Transverse colon (tissue), 4 donors: ENCODE data around the gene GARS1. TPM values are rescaled to one million over a fixed set of nuclear protein-coding genes. Genes with fewer than 3 reads are reported as not detected.

Experiments
- DNase-seq: peaks from one replicate; pipeline ENCODE4 v3.0.0-alpha.2; 2019
- H3K27ac ChIP-seq, 4 donors: fragments of 200-600 bp; sonication (generic); 2 replicates each; pipeline ENCODE4 v1.5.1; 2016 to 2018; ENCODE audit warnings: inconsistent platforms in 4 of 4
- H3K27me3 ChIP-seq: fragments of 200-600 bp; sonication (generic); 2 replicates; pipeline ENCODE4 v1.5.1; 2017; ENCODE audit warnings: inconsistent platforms
- H3K36me3 ChIP-seq, 4 donors: fragments of 200-600 bp; sonication (generic); 2 replicates each; pipeline ENCODE4 v1.5.1; 2017 to 2019; ENCODE audit warnings: inconsistent platforms in 4 of 4
- H3K4me1 ChIP-seq, 4 donors: fragments of 200-600 bp; sonication (generic); 2 replicates each; pipeline ENCODE4 v1.5.1; 2017 to 2020; ENCODE audit warnings: inconsistent platforms in 4 of 4
- H3K4me3 ChIP-seq, 4 donors: fragments of 200-600 bp; sonication (generic); 1 replicate in 1 of 4; 2 replicates in 3 of 4; pipeline versions ENCODE4 v1.5.1 to v1.6.1; 2017 to 2019; ENCODE audit warnings: inconsistent platforms in 4 of 4
- H3K9me3 ChIP-seq, 2 donors: fragments of 200-600 bp; sonication (generic); 2 replicates each; pipeline ENCODE4 v1.5.1; 2017 to 2019; ENCODE audit warnings: inconsistent platforms in 2 of 2
- CTCF ChIP-seq, 5 experiments: fragments of 200-600 bp in 3 of 5; fragments of 450-650 bp in 2 of 5; sonication (generic) in 3 of 5; IDR thresholded peaks; 1 replicate in 2 of 5; 2 replicates in 3 of 5; pipeline ENCODE4 v1.5.1; 2016 to 2017; ENCODE audit warnings: antibody characterized with exemption in 5 of 5, inconsistent platforms in 3 of 5, mild to moderate bottlenecking in 2 of 5, moderate library complexity in 1 of 5
- EP300 ChIP-seq: sonication (generic); formaldehyde crosslinking; IDR thresholded peaks from one replicate; pipeline ENCODE4 v1.6.1; 2017; ENCODE audit warnings: antibody characterized with exemption, low read depth
- POLR2A ChIP-seq: fragments of 450-650 bp; IDR thresholded peaks from one replicate; pipeline ENCODE4 v1.6.1; 2016; ENCODE audit warnings: antibody characterized with exemption, mild to moderate bottlenecking, moderate library complexity
- POLR2AphosphoS5 ChIP-seq, 3 donors: sonication (generic); formaldehyde crosslinking; IDR thresholded peaks; one replicate each; pipeline ENCODE4 v1.6.1; 2016; ENCODE audit warnings: antibody characterized with exemption in 3 of 3
- WGBS, 2 donors: methylation state at CpG; one replicate each; pipeline ENCODE4 v1.1.5; 2018; ENCODE audit warnings: low coverage in 1 of 2; 5-methylcytosine and 5-hydroxymethylcytosine counted together
- in situ Hi-C, 4 donors: fragments of 200-750 bp; cut with MboI; loops; one replicate each; pipeline versions ENCODE4 v1.15.0 to v1.15.1; 2017; ENCODE audit warnings: low sequenced_read_pairs in 3 of 4, low pct_ligation_motif_present in 1 of 4, low pct_unique_long_range_greater_than_20kb in 1 of 4
- intact Hi-C: fragments of 100-400 bp; cut with DNase I; formaldehyde crosslinking; loops from one replicate; pipeline ENCODE4 v1.15.1; 2023; ENCODE audit warnings: low total_unique reads
- total RNA-seq, 4 donors: library from RNA; depleted of rRNA; stranded (reverse); fragments of >200 nt; gene quantifications; one replicate each; pipeline ENCODE4 v1.1.0, GENCODE V29; 2016

The GARS1 gene
- total RNA-seq, 4 donors from 2014 or later, result 20.6 to 69.4 (median 34.5) TPM

GRCh38 chr7:30648744-30649540 is 54.3 kb downstream of the GARS1 start:
- Histone ChIP-seq H3K9me3 (no peaks in the 10 kb centered on the region), H3K4me3 (no peak overlapping the region), H3K4me1 (no peaks in the 10 kb centered on the region), H3K27me3 (no peaks in the 10 kb centered on the region), H3K36me3 (no peaks in the 10 kb centered on the region), H3K27ac (no peak overlapping the region)
- intact Hi-C loops (no loop called here), in situ Hi-C loops (no loop called here)
- TF ChIP-seq EP300, result no peak
- TF ChIP-seq CTCF (IDR thresholded peaks at IDR 0.05), result no peak
- TF ChIP-seq POLR2AphosphoS5 (IDR thresholded peaks at IDR 0.05), result no peak
- no peak for TF ChIP-seq POLR2A
- DNase-seq, result no peak
- 89 to 100% methylated on average over 3 to 15 of the region's 15 CpGs for WGBS, 2 donors

DNA sequence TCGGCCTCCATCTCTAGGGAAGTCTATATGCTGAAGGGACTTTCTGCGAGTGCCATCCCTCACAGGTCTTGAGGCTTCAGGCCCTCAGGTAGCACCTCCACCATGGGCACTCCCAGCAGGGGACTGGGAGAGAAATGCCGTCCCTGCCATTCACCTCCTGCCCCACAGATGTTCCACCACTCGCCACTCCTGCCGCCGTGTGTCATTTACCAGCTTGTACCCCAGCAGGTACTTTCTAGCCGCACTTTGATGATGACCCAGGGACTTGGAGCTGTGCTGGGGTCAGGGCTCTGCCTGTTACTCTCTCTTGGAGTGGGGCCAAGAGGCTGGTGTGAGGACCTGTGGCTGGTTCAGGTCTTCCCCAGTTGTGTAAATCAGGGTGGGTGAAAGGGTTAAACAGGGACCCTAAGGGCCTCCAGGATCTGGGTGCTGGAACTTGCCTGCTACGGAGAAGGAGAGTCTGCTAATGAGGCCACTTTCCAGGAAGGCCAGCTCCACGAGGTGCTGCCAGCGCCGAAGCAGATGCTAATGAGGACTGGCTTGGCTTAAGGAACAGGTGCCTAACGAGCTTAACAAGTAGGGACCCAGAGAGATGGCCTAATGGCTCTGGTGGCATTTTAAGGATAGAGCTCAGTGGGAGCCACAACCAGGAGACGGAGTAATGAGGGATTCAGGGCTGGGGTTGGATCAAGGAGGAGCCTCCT is 55.2 kb downstream of the GARS1 start:
- no peak overlapping the region for H3K4me3 ChIP-seq
- TF ChIP-seq POLR2AphosphoS5 (IDR thresholded peaks at IDR 0.05) (no peak), EP300 (no peak), CTCF (IDR thresholded peaks at IDR 0.05) (no peak), POLR2A (no peak)
- H3K36me3 ChIP-seq, result no peaks in the 10 kb centered on the region
- H3K27me3 ChIP-seq, result no peaks in the 10 kb centered on the region
- 89 to 91% methylated on average over 6 to 13 of the region's 13 CpGs for WGBS, 2 donors
- no peaks in the 10 kb centered on the region for H3K4me1 ChIP-seq
- no peaks in the 10 kb centered on the region for H3K9me3 ChIP-seq
- in situ Hi-C loops, result no loop called here
- H3K27ac ChIP-seq, result no peak overlapping the region
- no peak for DNase-seq
- intact Hi-C loops, result no loop called here

DNA sequence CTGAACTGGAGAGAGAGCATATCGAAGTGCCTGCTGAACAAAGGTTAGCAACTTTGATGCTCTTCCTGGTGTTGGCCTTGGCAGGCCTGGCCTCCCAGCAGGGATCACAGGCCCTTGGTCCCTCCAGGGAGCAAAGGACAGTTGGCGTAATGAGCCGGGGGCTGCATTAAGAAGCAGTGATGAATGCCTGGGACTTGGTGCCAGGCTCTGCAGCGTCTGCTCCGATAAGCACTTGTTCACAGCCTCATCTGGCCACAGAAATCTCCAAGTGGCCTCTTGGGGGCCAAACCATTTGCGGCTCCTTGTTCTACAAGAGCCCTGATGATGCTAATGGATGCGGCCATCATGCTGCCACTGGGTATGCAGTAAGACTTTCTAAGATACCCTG is 55.7 kb downstream of the GARS1 start:
- Histone ChIP-seq H3K4me3 (no peak overlapping the region), H3K4me1 (no peaks in the 10 kb centered on the region), H3K27ac (no peak overlapping the region), H3K9me3 (no peaks in the 10 kb centered on the region), H3K36me3 (no peaks in the 10 kb centered on the region), H3K27me3 (no peaks in the 10 kb centered on the region)
- WGBS, 2 donors, result 86 to 93% methylated on average over 1 to 7 of the region's 7 CpGs
- in situ Hi-C loops, result no loop called here
- intact Hi-C loops, result no loop called here
- TF ChIP-seq EP300 (no peak), CTCF (IDR thresholded peaks at IDR 0.05) (no peak), POLR2AphosphoS5 (IDR thresholded peaks at IDR 0.05) (no peak), POLR2A (no peak)
- DNase-seq, result no peak

- no peak overlapping the region for H3K4me3 ChIP-seq
- no peak for DNase-seq
- TF ChIP-seq POLR2A, result no peak
- no peak for TF ChIP-seq POLR2AphosphoS5 (IDR thresholded peaks at IDR 0.05)
- no peak for TF ChIP-seq CTCF (IDR thresholded peaks at IDR 0.05)
- no peak for TF ChIP-seq EP300
- no peak overlapping the region for H3K27ac ChIP-seq
- WGBS, 2 donors, result 94% methylated on average over 7 of the region's 7 CpGs; no CpG with 5 or more reads in 1 of the 2 donors
- intact Hi-C loops, result no loop called here
- no peaks in the 10 kb centered on the region for H3K4me1 ChIP-seq
- no peaks in the 10 kb centered on the region for H3K36me3 ChIP-seq
- H3K27me3 ChIP-seq, result no peaks in the 10 kb centered on the region
- H3K9me3 ChIP-seq, result no peaks in the 10 kb centered on the region
- in situ Hi-C loops, result no loop called here
Observed at GRCh38 chr7:30652132-30652531, 57.5 kb downstream of the GARS1 start.
